HL-60 (cell line): ENCODE results near the gene USP17L26.

Experiments used
- DNase-seq, 2 experiments: peaks; one replicate each; pipeline ENCODE4 v3.0.0-alpha.2; 2010 to 2020; ENCODE audit warnings: low read depth in 1 of 2, low spot score in 1 of 2
- H3K27ac ChIP-seq: fragments of 250-450 bp; sonication (Bioruptor Pico); replicated peaks from 2 replicates; pipeline ENCODE4 v1.5.1; 2020; ENCODE audit warnings: mild to moderate bottlenecking, moderate library complexity
- H3K27me3 ChIP-seq: fragments of 250-450 bp; sonication (Bioruptor Pico); 2 replicates; pipeline ENCODE4 v1.5.1; 2021; ENCODE audit warnings: mild to moderate bottlenecking, moderate library complexity; ENCODE audit not compliant: insufficient read depth, poor library complexity, severe bottlenecking
- H3K4me3 ChIP-seq: replicated peaks from 2 replicates; pipeline ENCODE4 v1.5.1; 2011; ENCODE audit warnings: mild to moderate bottlenecking, control low read depth, low read length; ENCODE audit not compliant: insufficient read depth
- SPI1 ChIP-seq: IDR thresholded peaks from 2 replicates; pipeline ENCODE4 v1.6.1; 2012; ENCODE audit warnings: low read depth, mild to moderate bottlenecking, borderline replicate concordance
- TF ChIP-seq, protein P1 (sequence below): IDR thresholded peaks from one replicate; pipeline ENCODE4 v1.5.1; 2011; ENCODE audit warnings: low read length, control low read depth, inconsistent platforms; ENCODE audit not compliant: insufficient read depth

Gene USP17L26

GRCh38 chr4:9384126-9384525 is 49.7 kb downstream of the USP17L26 start:
- H3K27me3 ChIP-seq: no peaks in the 10 kb centered on the region
- DNase-seq: no peak
- no peak overlapping the region for H3K4me3 ChIP-seq
- no peak overlapping the region for H3K27ac ChIP-seq
- TF ChIP-seq, protein P1, sequence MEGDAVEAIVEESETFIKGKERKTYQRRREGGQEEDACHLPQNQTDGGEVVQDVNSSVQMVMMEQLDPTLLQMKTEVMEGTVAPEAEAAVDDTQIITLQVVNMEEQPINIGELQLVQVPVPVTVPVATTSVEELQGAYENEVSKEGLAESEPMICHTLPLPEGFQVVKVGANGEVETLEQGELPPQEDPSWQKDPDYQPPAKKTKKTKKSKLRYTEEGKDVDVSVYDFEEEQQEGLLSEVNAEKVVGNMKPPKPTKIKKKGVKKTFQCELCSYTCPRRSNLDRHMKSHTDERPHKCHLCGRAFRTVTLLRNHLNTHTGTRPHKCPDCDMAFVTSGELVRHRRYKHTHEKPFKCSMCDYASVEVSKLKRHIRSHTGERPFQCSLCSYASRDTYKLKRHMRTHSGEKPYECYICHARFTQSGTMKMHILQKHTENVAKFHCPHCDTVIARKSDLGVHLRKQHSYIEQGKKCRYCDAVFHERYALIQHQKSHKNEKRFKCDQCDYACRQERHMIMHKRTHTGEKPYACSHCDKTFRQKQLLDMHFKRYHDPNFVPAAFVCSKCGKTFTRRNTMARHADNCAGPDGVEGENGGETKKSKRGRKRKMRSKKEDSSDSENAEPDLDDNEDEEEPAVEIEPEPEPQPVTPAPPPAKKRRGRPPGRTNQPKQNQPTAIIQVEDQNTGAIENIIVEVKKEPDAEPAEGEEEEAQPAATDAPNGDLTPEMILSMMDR: no peak
- TF ChIP-seq SPI1: no peak
